Epithelial cell of esophagus (primary cell): ENCODE results near the gene RHBDF2.
A peak's percentile ranks its signal among the peaks of the same experiment; 100 is the strongest.

ENCODE experiments used
- DNase-seq: peaks from one replicate; pipeline ENCODE4 v3.0.0; 2010; ENCODE audit warnings: low read depth
- H3K4me3 ChIP-seq: 2 replicates; pipeline ENCODE4 v1.5.1; 2011; ENCODE audit warnings: mild to moderate bottlenecking, low read length, control low read depth
- TF ChIP-seq, protein P1 (sequence below): IDR thresholded peaks from 2 replicates; pipeline ENCODE4 v1.5.1; 2011; ENCODE audit warnings: low read depth, mild to moderate bottlenecking, low read length, control low read depth, inconsistent platforms; ENCODE audit not compliant: insufficient read depth; ENCODE audit errors: missing control alignments

The RHBDF2 gene

GRCh38 chr17:76449126-76449525 lies 52.1 kb downstream of the RHBDF2 start:
- no peak for DNase-seq
- TF ChIP-seq, protein P1, sequence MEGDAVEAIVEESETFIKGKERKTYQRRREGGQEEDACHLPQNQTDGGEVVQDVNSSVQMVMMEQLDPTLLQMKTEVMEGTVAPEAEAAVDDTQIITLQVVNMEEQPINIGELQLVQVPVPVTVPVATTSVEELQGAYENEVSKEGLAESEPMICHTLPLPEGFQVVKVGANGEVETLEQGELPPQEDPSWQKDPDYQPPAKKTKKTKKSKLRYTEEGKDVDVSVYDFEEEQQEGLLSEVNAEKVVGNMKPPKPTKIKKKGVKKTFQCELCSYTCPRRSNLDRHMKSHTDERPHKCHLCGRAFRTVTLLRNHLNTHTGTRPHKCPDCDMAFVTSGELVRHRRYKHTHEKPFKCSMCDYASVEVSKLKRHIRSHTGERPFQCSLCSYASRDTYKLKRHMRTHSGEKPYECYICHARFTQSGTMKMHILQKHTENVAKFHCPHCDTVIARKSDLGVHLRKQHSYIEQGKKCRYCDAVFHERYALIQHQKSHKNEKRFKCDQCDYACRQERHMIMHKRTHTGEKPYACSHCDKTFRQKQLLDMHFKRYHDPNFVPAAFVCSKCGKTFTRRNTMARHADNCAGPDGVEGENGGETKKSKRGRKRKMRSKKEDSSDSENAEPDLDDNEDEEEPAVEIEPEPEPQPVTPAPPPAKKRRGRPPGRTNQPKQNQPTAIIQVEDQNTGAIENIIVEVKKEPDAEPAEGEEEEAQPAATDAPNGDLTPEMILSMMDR: no peak
- no peak overlapping the region for H3K4me3 ChIP-seq

- H3K4me3 ChIP-seq: no peak overlapping the region
- TF ChIP-seq, protein P1: no peak
- DNase-seq: peak; percentile 46
These were observed 53.1 kb downstream of the RHBDF2 start for GRCh38 chr17:76447931-76448652.

DNA sequence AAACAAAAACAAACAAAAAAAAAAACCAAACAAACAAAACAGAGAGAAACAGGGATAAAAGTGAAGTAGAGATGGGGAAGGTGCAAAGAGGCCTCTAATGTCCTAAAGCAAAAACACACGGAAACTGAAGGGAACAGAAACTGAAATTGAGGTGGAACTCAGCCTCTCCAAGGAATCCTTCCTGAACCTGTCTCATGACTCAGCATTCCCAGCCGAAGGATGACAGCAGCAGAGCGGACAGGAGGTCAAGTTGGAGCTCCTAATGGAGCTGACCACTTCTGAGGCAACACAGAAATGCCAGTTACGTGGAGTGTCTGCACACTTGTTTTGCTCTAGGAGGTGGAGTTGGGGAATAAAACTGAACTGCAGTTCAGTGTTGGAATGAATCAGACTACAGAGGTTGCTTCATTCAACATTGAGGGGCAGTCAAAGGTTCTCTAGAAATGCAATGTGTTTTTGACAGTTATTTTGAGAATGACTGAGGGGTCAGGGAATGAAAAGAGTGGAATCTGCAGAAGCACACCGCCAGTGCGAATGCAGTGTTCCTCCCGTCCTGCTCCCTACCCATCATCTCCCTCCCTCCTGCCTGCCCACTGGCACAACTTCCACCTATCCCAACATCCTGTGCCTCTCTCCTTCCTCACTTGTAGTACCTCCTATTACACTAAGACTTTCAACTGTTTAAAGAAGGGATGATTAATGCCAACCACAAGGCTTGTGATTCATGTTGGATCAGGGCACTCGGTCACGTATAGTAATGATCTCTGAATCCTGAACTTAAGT lies 54.6 kb downstream of the RHBDF2 start:
- TF ChIP-seq, protein P1: no peak
- H3K4me3 ChIP-seq: peak overlapping the region; percentile 7
- peak; percentile 93 for DNase-seq

DNA sequence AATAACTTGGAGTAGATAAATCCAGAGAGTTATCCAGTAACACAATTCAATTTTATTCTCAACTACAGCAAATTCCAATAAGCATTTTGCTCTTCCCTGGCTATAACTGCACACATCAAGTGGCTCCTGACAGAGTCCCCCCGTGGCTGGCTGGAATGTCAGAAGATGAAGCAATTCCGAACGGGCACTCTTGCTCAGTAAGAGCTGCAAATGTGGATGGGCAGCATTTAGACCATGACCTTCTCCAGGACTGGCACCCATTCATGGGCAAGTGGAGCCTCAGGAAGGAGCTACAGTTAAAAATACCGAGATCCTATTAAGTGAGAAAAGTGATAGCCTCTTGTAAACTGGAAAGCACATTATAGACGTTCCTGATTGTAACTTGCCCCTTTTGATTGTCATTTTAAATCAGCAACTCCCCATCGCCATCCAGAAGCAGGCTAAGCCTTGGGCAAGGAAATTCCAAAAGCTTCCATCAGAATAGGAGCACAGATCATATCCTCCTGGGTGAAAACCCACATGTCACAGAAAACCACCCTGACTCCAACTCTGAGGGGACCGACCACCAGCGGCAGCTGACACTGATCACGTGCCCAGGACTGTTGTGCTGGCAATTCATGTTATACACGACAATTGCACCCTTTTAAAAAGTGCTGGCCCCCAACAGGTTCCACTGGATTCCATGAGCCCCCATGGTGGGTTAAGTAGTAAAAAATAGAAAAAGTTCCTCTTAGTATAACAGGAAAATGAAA lies 55.4 kb downstream of the RHBDF2 start:
- DNase-seq: no peak
- TF ChIP-seq, protein P1: no peak
- H3K4me3 ChIP-seq: no peak overlapping the region

DNA sequence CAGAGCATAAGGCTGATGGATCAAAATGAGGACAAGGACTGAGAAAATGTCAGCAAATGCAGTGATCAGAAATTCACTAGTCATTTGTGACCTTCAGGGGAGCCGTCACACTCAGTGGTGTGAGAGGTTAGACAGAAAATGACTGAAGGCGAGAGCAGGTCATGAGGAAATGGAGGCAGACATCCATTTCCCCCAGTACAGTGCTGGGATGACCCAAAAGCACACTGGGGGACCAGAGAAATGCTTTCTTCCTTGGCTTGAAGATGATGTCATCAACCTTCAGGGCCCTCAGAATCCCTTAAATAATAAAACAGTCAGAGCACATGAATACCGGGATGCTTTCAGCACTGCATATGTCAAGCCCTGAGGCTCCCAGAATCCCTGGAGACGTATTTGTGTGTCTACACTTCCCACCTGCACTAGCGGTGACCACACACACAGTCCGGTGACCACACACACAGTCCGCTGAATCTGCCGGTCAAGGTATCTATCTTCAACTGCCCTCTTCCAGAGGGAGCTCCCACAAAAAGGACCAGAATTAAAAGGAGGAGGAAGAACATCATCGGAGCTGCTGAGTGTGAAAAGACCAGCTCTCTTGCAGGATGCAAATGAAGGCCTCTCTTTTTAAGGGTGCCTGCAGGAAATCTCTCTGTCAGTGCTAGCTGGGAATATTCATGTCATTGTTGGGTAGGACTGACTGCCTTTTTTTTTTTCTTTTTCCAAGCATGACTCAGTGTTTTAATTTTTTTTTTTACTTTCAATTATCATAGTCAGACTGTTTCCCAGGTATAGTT lies 56.5 kb downstream of the RHBDF2 start:
- no peak overlapping the region for H3K4me3 ChIP-seq
- TF ChIP-seq, protein P1: no peak
- no peak for DNase-seq

- TF ChIP-seq, protein P1: no peak
- DNase-seq: no peak
- no peak overlapping the region for H3K4me3 ChIP-seq
These were observed 58.6 kb downstream of the RHBDF2 start for GRCh38 chr17:76442341-76443338.
